Gastrocnemius medialis (tissue), 4 donors: ENCODE data around the gene AGRN. TPM values are rescaled to one million over a fixed set of nuclear protein-coding genes. Genes with fewer than 3 reads are reported as not detected.
"Not testable (repeated sequence)": the region's sequence is repeated elsewhere in the genome, so short reads cannot be mapped to it uniquely, and the experiment has no call there.

Experiments
- ATAC-seq, 2 donors: fragments of 150-250 bp; one replicate each; pipeline ENCODE4 v1.9.1; 2016
- DNase-seq, 2 donors: peaks; one replicate each; pipeline ENCODE4 v3.0.0-alpha.2; 2019
- H3K27ac ChIP-seq, 4 donors: fragments of 200-600 bp; sonication (generic); 1 replicate in 1 of 4; 2 replicates in 3 of 4; pipeline ENCODE4 v1.5.1; 2016 to 2018; ENCODE audit warnings: mild to moderate bottlenecking in 2 of 4, moderate library complexity in 1 of 4
- H3K27me3 ChIP-seq, 3 donors: fragments of 200-600 bp; sonication (generic) in 2 of 3; 1 replicate in 1 of 3; 2 replicates in 2 of 3; pipeline versions ENCODE4 v1.5.1 to v1.6.0; 2016 to 2019; ENCODE audit warnings: mild to moderate bottlenecking in 1 of 3, moderate library complexity in 1 of 3
- H3K36me3 ChIP-seq, 2 donors: fragments of 200-600 bp; sonication (generic) in 1 of 2; one replicate each; pipeline ENCODE4 v1.5.1; 2017 to 2018
- H3K4me1 ChIP-seq, 2 donors: fragments of 200-600 bp; sonication (generic) in 1 of 2; one replicate each; pipeline ENCODE4 v1.5.1; 2016 to 2017; ENCODE audit warnings: mild to moderate bottlenecking in 2 of 2
- H3K4me3 ChIP-seq, 4 donors: fragments of 200-600 bp; sonication (generic) in 3 of 4; 1 replicate in 1 of 4; 2 replicates in 3 of 4; pipeline ENCODE4 v1.5.1; 2016 to 2019; ENCODE audit warnings: mild to moderate bottlenecking in 2 of 4
- H3K9me3 ChIP-seq, 3 donors: fragments of 200-600 bp; sonication (generic) in 2 of 3; 1 replicate in 1 of 3; 2 replicates in 2 of 3; pipeline ENCODE4 v1.5.1; 2016 to 2019
- POLR2A ChIP-seq, 2 donors: fragments of 450-650 bp; IDR thresholded peaks; one replicate each; pipeline ENCODE4 v1.6.1; 2017; ENCODE audit warnings: antibody characterized with exemption in 2 of 2, mild to moderate bottlenecking in 2 of 2, moderate library complexity in 2 of 2
- in situ Hi-C, 4 donors: fragments of 200-750 bp; cut with MboI; loops; one replicate each; pipeline versions ENCODE4 v1.15.0 to v1.8.0; 2017; ENCODE audit warnings: low sequenced_read_pairs in 4 of 4
- intact Hi-C: fragments of 100-400 bp; cut with DNase I; formaldehyde crosslinking; loops from one replicate; pipeline ENCODE4 v1.15.1; 2023; ENCODE audit warnings: low total_unique reads
- total RNA-seq, 4 donors: library from RNA; depleted of rRNA; stranded (reverse); fragments of >200 nt; gene quantifications; one replicate each; pipeline versions ENCODE4 v1.1.0 to v1.2.3, GENCODE V29; 2016
- TF ChIP-seq, protein P1 (sequence below), 5 experiments: fragments of 450-650 bp in 3 of 5; fragments of 200-600 bp in 2 of 5; sonication (generic) in 2 of 5; IDR thresholded peaks in 4 of 5; conservative IDR thresholded peaks in 1 of 5; 1 replicate in 4 of 5; 2 replicates in 1 of 5; pipeline ENCODE4 v1.5.1; 2016 to 2019; ENCODE audit warnings: antibody characterized with exemption in 5 of 5, mild to moderate bottlenecking in 3 of 5, moderate library complexity in 3 of 5

The AGRN gene
- total RNA-seq, 4 donors from 2014 or later = 2.0 to 3.8 (median 3.1) TPM

DNA sequence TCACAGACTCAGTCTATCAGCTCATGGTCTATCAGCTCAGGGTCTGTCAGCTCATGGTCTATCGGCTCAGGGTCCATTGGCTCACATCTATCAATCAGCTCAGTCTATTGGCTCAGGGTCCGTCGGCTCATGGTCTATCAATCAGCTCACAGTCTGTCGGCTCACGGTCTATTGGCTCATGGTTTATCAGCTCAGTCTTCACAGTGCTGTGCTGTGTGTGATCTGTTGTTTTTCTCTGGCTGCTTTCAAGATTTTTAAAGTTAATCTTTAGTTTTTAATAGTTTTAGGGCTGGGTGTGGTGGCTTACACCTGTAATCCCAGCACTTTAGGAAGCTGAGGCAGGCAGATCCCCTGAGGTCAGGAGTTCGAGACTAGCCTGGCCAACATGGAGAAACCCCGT, 81.6 kb downstream of the AGRN start:
- no peaks in the 10 kb centered on the region for H3K4me1 ChIP-seq
- no peak for TF ChIP-seq POLR2A (IDR thresholded peaks at IDR 0.05)
- TF ChIP-seq, protein P1, sequence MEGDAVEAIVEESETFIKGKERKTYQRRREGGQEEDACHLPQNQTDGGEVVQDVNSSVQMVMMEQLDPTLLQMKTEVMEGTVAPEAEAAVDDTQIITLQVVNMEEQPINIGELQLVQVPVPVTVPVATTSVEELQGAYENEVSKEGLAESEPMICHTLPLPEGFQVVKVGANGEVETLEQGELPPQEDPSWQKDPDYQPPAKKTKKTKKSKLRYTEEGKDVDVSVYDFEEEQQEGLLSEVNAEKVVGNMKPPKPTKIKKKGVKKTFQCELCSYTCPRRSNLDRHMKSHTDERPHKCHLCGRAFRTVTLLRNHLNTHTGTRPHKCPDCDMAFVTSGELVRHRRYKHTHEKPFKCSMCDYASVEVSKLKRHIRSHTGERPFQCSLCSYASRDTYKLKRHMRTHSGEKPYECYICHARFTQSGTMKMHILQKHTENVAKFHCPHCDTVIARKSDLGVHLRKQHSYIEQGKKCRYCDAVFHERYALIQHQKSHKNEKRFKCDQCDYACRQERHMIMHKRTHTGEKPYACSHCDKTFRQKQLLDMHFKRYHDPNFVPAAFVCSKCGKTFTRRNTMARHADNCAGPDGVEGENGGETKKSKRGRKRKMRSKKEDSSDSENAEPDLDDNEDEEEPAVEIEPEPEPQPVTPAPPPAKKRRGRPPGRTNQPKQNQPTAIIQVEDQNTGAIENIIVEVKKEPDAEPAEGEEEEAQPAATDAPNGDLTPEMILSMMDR (IDR thresholded peaks at IDR 0.05 in 4 of 5, conservative IDR thresholded peaks at IDR 0.05 in 1 of 5) = no peak
- no peaks in the 10 kb centered on the region for H3K27me3 ChIP-seq
- no peak overlapping the region for H3K4me3 ChIP-seq
- no peak for DNase-seq
- H3K27ac ChIP-seq = no peak overlapping the region
- H3K9me3 ChIP-seq = no peaks in the 10 kb centered on the region
- intact Hi-C loops (no loop called here), in situ Hi-C loops (loop anchor here in 1 of 4 donors (25.0 kb wide), 1 partner anchor 161 kb away; the partner anchor contains the start of gene UBE2J2)
- no peaks in the 10 kb centered on the region for H3K36me3 ChIP-seq
- no peak for ATAC-seq

DNA sequence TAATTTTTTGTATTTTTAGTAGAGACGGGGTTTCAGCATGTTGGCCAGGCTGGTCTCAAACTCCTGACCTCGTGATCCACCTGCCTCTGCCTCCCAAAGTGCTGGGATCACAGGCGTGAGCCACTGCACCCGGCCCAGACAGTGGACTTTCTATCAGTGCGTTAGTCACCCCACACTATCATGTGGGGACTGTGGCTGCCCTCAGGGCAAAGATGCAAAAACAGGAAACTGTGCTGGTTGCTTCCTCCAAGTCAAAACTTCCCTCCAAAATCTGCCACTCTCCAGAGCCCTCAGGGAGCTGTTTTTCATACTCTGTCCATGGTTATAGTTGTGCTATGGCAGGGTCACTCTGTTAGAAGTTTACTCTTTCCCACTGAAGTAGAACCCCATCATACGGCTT, 84.2 kb downstream of the AGRN start:
- H3K9me3 ChIP-seq, intact Hi-C loops, H3K27ac ChIP-seq, DNase-seq, H3K4me3 ChIP-seq, H3K4me1 ChIP-seq, H3K36me3 ChIP-seq, ATAC-seq, H3K27me3 ChIP-seq: not testable (repeated sequence)
- in situ Hi-C loops = loop anchor here in 1 of 4 donors (25.0 kb wide), 1 partner anchor 158 kb away; the partner anchor contains the start of gene UBE2J2

Other genes with a start within 250 kb of the AGRN start
- under 1 TPM in 2 of 4 donors, not detected in 2; 0.17 to 0.38 TPM for gene SAMD11, start 96.2 kb upstream of the AGRN start, total RNA-seq
- 100 to 1,000 TPM in 1 of 4 donors, 10 to 100 TPM in 3; 47.4 to 115 (median 74.2) TPM for gene NOC2L, start 60.9 kb upstream of the AGRN start, total RNA-seq
- gene KLHL17, start 59.5 kb upstream of the AGRN start, total RNA-seq = 1 to 10 TPM; 1.3 to 5.7 (median 2.3) TPM
- gene PLEKHN1, start 53.6 kb upstream of the AGRN start, total RNA-seq = under 1 TPM in 1 of 4 donors, not detected in 3; 0.23 TPM
- gene PERM1, start 38.0 kb upstream of the AGRN start, total RNA-seq = 100 to 1,000 TPM in 2 of 4 donors, 10 to 100 TPM in 2; 38.9 to 218 (median 98.8) TPM
- 10 to 100 TPM in 2 of 4 donors, 1 to 10 TPM in 2; 6.4 to 17.4 (median 9.5) TPM for gene HES4, start 20.0 kb upstream of the AGRN start, total RNA-seq
- gene ISG15, start 6.6 kb upstream of the AGRN start, total RNA-seq = 10 to 100 TPM in 2 of 4 donors, 1 to 10 TPM in 2; 4.3 to 37.6 (median 10.2) TPM
- not detected for gene RNF223, start 54.2 kb downstream of the AGRN start, total RNA-seq
- 1 to 10 TPM; 2.8 to 6.4 (median 5.3) TPM for gene C1orf159, start 96.0 kb downstream of the AGRN start, total RNA-seq
- gene TTLL10, start 153.8 kb downstream of the AGRN start, total RNA-seq = under 1 TPM in 2 of 4 donors, not detected in 2; 0.13 to 0.16 TPM
- not detected for gene TNFRSF18, start 186.5 kb downstream of the AGRN start, total RNA-seq
- gene TNFRSF4, start 194.0 kb downstream of the AGRN start, total RNA-seq = 1 to 10 TPM in 1 of 4 donors, under 1 TPM in 2, not detected in 1; 0.42 to 2.1 (median 0.46) TPM
- gene SDF4, start 211.9 kb downstream of the AGRN start, total RNA-seq = 10 to 100 TPM; 51.0 to 94.2 (median 79.4) TPM
- 10 to 100 TPM in 3 of 4 donors, 1 to 10 TPM in 1; 8.5 to 32.8 (median 20.6) TPM for gene B3GALT6, start 212.1 kb downstream of the AGRN start, total RNA-seq
- gene C1QTNF12, start 226.6 kb downstream of the AGRN start, total RNA-seq = 1 to 10 TPM in 1 of 4 donors, not detected in 3; 2.7 TPM